Psoas muscle (tissue), 8 donors: ENCODE results near the gene TMEM94. TPM values are rescaled to one million over a fixed set of nuclear protein-coding genes. Genes with fewer than 3 reads are reported as not detected.

Experiments used
- ATAC-seq, 4 donors: fragments of 200-7000 bp; cut with Tn5 transposase; one replicate each; pipeline ENCODE4 v1.9.1; 2020; ENCODE audit warnings: moderate library complexity in 3 of 4, mild to moderate bottlenecking in 2 of 4
- DNase-seq, 2 donors: peaks; one replicate each; pipeline ENCODE4 v3.0.0-alpha.2; 2020
- H3K27ac ChIP-seq: fragments of 200-600 bp; one replicate; pipeline ENCODE4 v1.8.0; 2022
- H3K27me3 ChIP-seq, 3 donors: fragments of 200-600 bp in 1 of 3; one replicate each; pipeline versions ENCODE4 v1.6.1 to v1.8.0; 2013 to 2022; ENCODE audit warnings: low read length in 2 of 3, mild to moderate bottlenecking in 2 of 3, moderate library complexity in 1 of 3; ENCODE audit not compliant: insufficient read depth in 3 of 3
- H3K36me3 ChIP-seq, 2 donors: fragments of 200-600 bp in 1 of 2; one replicate each; pipeline versions ENCODE4 v1.6.1 to v1.8.0; 2013 to 2022; ENCODE audit warnings: low read depth in 1 of 2, mild to moderate bottlenecking in 1 of 2, moderate library complexity in 1 of 2; ENCODE audit not compliant: insufficient read depth in 1 of 2
- H3K4me1 ChIP-seq: fragments of 200-600 bp; one replicate; pipeline ENCODE4 v1.8.0; 2022
- H3K4me3 ChIP-seq: fragments of 200-600 bp; one replicate; pipeline ENCODE4 v1.8.0; 2022; ENCODE audit warnings: mild to moderate bottlenecking
- H3K9me3 ChIP-seq: fragments of 200-600 bp; one replicate; pipeline ENCODE4 v1.8.0; 2022
- WGBS, 3 donors: extraction: QIAGEN DNeasy Blood & Tissue Kit; methylation state at CpG; one replicate each; pipeline versions ENCODE4 v1.1.6 to v1.1.7; 2013; 5-methylcytosine and 5-hydroxymethylcytosine counted together
- intact Hi-C, 2 donors: fragments of 100-400 bp; cut with DNase I; formaldehyde crosslinking; loops; one replicate each; pipeline versions ENCODE4 v1.11.0 to v1.14.2; 2022
- polyA plus RNA-seq, 3 donors: library from polyadenylated mRNA; stranded (reverse); fragments of 200-250 nt; gene quantifications; one replicate each; pipeline ENCODE4 v1.2.3, GENCODE V29; 2013
- total RNA-seq, 4 donors: library from RNA; stranded (reverse); fragmentation: NEBNext Ultra II Directional in 2 of 4; extraction: Animal tissue kit (Norgen Biotek cat#: 25700) in 2 of 4; gene quantifications; one replicate each; pipeline versions ENCODE4 v1.2.1 to v1.2.4, GENCODE V29; 2021 to 2023
- TF ChIP-seq, protein P1 (sequence below): fragments of 200-600 bp; IDR thresholded peaks from one replicate; pipeline ENCODE4 v1.8.0; 2022; ENCODE audit warnings: antibody characterized with exemption
- donor health status: healthy with polysubstance abuse.
- donor health status: DM: no; HTN: no; CAD: no; lungs with moderate emphysema.
- donor health status: Bipolar disorder and iron deficiency.
- donor health status: healthy.
- donor health status: DM: yes; HTN: yes; CAD: no.
- donor health status: DM: no; HTN: no; CAD: no.
- donor health status: DM: no; HTN: no; CAD: no.
- donor health status: DM: yes; HTN: yes; CAD: no.

The TMEM94 gene
- total and polyA plus RNA-seq, 7 donors = 18.7 to 64.3 (median 47.5) TPM

DNA sequence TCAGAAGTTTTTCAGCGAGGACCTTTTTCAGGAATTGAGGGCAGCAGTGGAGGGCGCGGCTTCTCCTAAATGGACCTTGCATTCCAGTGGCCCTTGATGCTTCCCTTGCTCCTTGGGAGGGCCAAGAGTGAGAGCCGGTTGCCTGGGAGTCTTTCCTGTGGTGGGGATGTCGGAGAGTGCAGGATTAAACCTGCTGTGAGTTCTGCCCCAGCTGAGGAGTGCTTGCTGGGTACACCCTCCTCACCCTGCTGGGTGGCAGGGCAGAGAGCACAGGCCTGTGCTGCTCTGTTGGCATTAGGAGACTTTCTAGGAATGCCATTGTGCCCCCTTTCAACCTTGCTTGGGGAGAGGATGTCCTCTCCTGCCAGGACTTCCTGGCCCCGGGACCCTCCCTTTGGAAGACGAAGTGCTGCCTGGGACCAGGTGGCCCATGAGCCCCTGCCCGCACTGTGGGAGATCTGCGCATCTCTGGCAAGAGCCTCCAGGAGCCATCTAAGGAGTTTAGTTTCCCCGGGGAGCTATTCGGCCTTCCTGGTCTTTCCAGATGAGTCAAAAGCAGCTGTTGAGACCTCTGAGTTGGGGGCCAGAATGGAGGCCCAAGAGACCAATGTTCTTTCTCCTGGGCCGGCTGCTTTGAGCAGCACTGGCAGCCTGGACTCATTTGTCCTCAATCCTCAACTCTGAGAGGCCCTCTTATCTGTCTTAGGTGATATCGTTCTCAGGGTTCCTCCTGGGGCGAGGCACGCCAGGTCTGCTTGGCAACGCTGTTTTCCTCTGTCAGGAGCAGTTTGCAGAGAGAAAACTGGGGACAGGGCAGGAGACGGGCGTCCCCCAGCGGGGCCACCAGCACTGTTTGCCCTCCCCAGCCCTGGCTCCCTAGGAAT is 74.6 kb downstream of the TMEM94 start:
- intact Hi-C loops = no loop called here
- 75% methylated on average over 19 of the region's 19 CpGs for WGBS, 3 donors
- Histone ChIP-seq H3K4me3 (no peak overlapping the region), H3K27ac (no peak overlapping the region), H3K36me3 (no peaks in the 10 kb centered on the region), H3K9me3 (no peaks in the 10 kb centered on the region), H3K4me1 (peaks cover 6% of the 10 kb centered on the region), H3K27me3 (peaks cover 0 to 9% (median 0%) of the 10 kb centered on the region in 3 donors)
- ATAC-seq (no peak), DNase-seq (no peak)
- TF ChIP-seq, protein P1, sequence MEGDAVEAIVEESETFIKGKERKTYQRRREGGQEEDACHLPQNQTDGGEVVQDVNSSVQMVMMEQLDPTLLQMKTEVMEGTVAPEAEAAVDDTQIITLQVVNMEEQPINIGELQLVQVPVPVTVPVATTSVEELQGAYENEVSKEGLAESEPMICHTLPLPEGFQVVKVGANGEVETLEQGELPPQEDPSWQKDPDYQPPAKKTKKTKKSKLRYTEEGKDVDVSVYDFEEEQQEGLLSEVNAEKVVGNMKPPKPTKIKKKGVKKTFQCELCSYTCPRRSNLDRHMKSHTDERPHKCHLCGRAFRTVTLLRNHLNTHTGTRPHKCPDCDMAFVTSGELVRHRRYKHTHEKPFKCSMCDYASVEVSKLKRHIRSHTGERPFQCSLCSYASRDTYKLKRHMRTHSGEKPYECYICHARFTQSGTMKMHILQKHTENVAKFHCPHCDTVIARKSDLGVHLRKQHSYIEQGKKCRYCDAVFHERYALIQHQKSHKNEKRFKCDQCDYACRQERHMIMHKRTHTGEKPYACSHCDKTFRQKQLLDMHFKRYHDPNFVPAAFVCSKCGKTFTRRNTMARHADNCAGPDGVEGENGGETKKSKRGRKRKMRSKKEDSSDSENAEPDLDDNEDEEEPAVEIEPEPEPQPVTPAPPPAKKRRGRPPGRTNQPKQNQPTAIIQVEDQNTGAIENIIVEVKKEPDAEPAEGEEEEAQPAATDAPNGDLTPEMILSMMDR = no peak

DNA sequence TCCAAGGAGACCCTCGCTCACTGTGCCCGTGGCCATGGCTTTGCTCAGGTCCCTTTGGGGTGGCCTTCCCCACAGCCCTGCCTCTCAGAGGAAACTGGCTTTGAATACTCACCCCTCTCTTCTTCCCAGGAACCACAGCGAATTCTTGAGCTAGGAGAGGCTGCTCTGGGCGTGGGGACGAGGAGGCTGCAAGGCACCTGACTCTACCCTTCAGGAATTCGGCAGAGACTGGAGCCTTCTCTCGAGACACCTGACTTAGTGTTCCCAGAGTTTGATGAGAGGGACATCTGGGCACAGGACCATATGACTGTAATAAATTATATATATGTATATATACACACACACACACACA is 75.3 kb downstream of the TMEM94 start:
- Histone ChIP-seq H3K36me3 (no peaks in the 10 kb centered on the region), H3K27ac (no peak overlapping the region), H3K4me3 (no peak overlapping the region), H3K27me3 (peaks cover 0 to 3% (median 0%) of the 10 kb centered on the region in 3 donors), H3K4me1 (peaks cover under 1% of the 10 kb centered on the region), H3K9me3 (no peaks in the 10 kb centered on the region)
- DNase-seq = no peak
- ATAC-seq = no peak
- intact Hi-C loops = no loop called here
- WGBS, 3 donors = 86 to 96% (median 88%) methylated on average over 7 of the region's 7 CpGs
- TF ChIP-seq, protein P1 = no peak

GRCh38 chr17:75535119-75535537 is 78.7 kb downstream of the TMEM94 start:
- DNase-seq (no peak), ATAC-seq (no peak)
- Histone ChIP-seq H3K4me1 (no peaks in the 10 kb centered on the region), H3K4me3 (no peak overlapping the region), H3K36me3 (no peaks in the 10 kb centered on the region), H3K9me3 (no peaks in the 10 kb centered on the region), H3K27me3 (no peaks in the 10 kb centered on the region), H3K27ac (no peak overlapping the region)
- TF ChIP-seq, protein P1 = no peak
- WGBS, 3 donors = 66 to 72% (median 70%) methylated on average over 15 of the region's 15 CpGs
- intact Hi-C loops = no loop called here

GRCh38 chr17:75535871-75536270 is 79.4 kb downstream of the TMEM94 start:
- 91 to 93% (median 93%) methylated on average over 8 of the region's 8 CpGs for WGBS, 3 donors
- ATAC-seq (peak in 1 of 4 donors; percentile 17), DNase-seq (no peak)
- Histone ChIP-seq H3K9me3 (no peaks in the 10 kb centered on the region), H3K27me3 (no peaks in the 10 kb centered on the region), H3K27ac (no peak overlapping the region), H3K36me3 (no peaks in the 10 kb centered on the region), H3K4me1 (no peaks in the 10 kb centered on the region), H3K4me3 (no peak overlapping the region)
- TF ChIP-seq, protein P1 = no peak
- intact Hi-C loops = no loop called here
